IMR-90 (cell line): ENCODE measurements around the gene FCN1. TPM values are rescaled to one million over a fixed set of nuclear protein-coding genes. Genes with fewer than 3 reads are reported as not detected.
A peak's percentile ranks its signal among the peaks of the same experiment; 100 is the strongest.

Experiments used
- ATAC-seq: fragments of 200-7000 bp; cut with Tn5 transposase; 2 replicates; pipeline ENCODE4 v1.9.1; 2020; ENCODE audit warnings: low read depth, mild to moderate bottlenecking, moderate library complexity
- BruUV-seq: library from RNA; stranded (reverse); fragments of 400-500 nt; replicated peaks from 2 replicates; lab custom pipeline; 2021; lab: Mats Ljungman, UMichigan
- CTCF ChIA-PET: fragments of 300-600 bp; formaldehyde crosslinking; extraction: SDS; loops from one replicate; lab custom pipeline; 2021; ENCODE audit warnings: antibody characterized with exemption; lab: Yijun Ruan, JAX
- POLR2A ChIA-PET: fragments of 300-600 bp; sonication (Branson Sonifier 250); formaldehyde crosslinking; loops from one replicate; lab custom pipeline; 2022; ENCODE audit warnings: antibody characterized with exemption; ENCODE audit not compliant: unreplicated experiment; lab: Charles Lee
- DNase-seq: peaks from one replicate; pipeline ENCODE4 v3.0.0; 2013
- H2AFZ ChIP-seq: replicated peaks from 2 replicates; pipeline ENCODE3; 2013; ENCODE audit warnings: low read length, mild to moderate bottlenecking; ENCODE audit not compliant: poor library complexity
- H2AK5ac ChIP-seq: 2 replicates; pipeline ENCODE4 v1.6.1; 2013; ENCODE audit warnings: low read depth, low read length, inconsistent platforms
- H2AK9ac ChIP-seq: replicated peaks from 2 replicates; pipeline ENCODE3; 2013; ENCODE audit warnings: mild to moderate bottlenecking, low read depth, low read length, moderate library complexity; ENCODE audit not compliant: poor library complexity
- H2BK120ac ChIP-seq: 2 replicates; pipeline ENCODE4 v1.6.1; 2013; ENCODE audit warnings: low read depth, low read length, inconsistent platforms
- H2BK15ac ChIP-seq: 3 replicates; pipeline ENCODE4 v1.6.1; 2013; ENCODE audit warnings: low read depth, low read length, inconsistent platforms
- H2BK20ac ChIP-seq: 2 replicates; pipeline ENCODE4 v1.6.1; 2013; ENCODE audit warnings: low read depth, mild to moderate bottlenecking, inconsistent platforms, low read length, moderate library complexity
- H2BK5ac ChIP-seq: 2 replicates; pipeline ENCODE4 v1.6.1; 2013; ENCODE audit warnings: mild to moderate bottlenecking, low read depth, low read length, inconsistent platforms; ENCODE audit not compliant: poor library complexity, severe bottlenecking
- H3K14ac ChIP-seq: replicated peaks from 2 replicates; pipeline ENCODE4 v1.6.1; 2013; ENCODE audit warnings: low read depth, low read length, inconsistent platforms
- H3K18ac ChIP-seq: 2 replicates; pipeline ENCODE4 v1.6.1; 2013; ENCODE audit warnings: low read depth, low read length, control low read depth
- H3K23ac ChIP-seq: 2 replicates; pipeline ENCODE4 v1.6.1; 2013; ENCODE audit warnings: low read depth, low read length, inconsistent platforms
- H3K27ac ChIP-seq: 2 replicates; pipeline ENCODE4 v1.5.1; 2013; ENCODE audit warnings: mild to moderate bottlenecking, control low read depth, low read length; ENCODE audit not compliant: insufficient read depth
- H3K27me3 ChIP-seq: 2 replicates; pipeline ENCODE4 v1.6.1; 2013; ENCODE audit warnings: low read length; ENCODE audit not compliant: control insufficient read depth, insufficient read depth
- H3K36me3 ChIP-seq: 2 replicates; pipeline ENCODE4 v1.6.1; 2013; ENCODE audit warnings: low read length, mixed read lengths; ENCODE audit not compliant: control insufficient read depth, insufficient read depth
- H3K4ac ChIP-seq: 2 replicates; pipeline ENCODE4 v1.6.1; 2013; ENCODE audit warnings: low read depth, low read length, inconsistent platforms
- H3K4me1 ChIP-seq: 2 replicates; pipeline ENCODE4 v1.6.1; 2013; ENCODE audit warnings: low read length, mixed read lengths; ENCODE audit not compliant: control insufficient read depth, insufficient read depth
- H3K4me2 ChIP-seq: 2 replicates; pipeline ENCODE4 v1.6.1; 2013; ENCODE audit warnings: low read depth, mild to moderate bottlenecking, control low read depth, low read length, moderate library complexity
- H3K4me3 ChIP-seq: 2 replicates; pipeline ENCODE4 v1.5.1; 2013; ENCODE audit warnings: low read depth, mild to moderate bottlenecking, control low read depth, low read length, moderate library complexity; ENCODE audit not compliant: insufficient read depth
- H3K56ac ChIP-seq: 2 replicates; pipeline ENCODE4 v1.6.1; 2013; ENCODE audit warnings: low read length, inconsistent platforms; ENCODE audit not compliant: insufficient read depth; ENCODE audit errors: extremely low read depth
- H3K79me1 ChIP-seq, 2 experiments: 2 replicates each; pipeline ENCODE4 v1.6.1; 2013; ENCODE audit warnings: low read length in 2 of 2, inconsistent platforms in 1 of 2, low read depth in 1 of 2
- H3K9ac ChIP-seq: 2 replicates; pipeline ENCODE4 v1.6.1; 2013; ENCODE audit warnings: low read depth, low read length, control low read depth
- H3K9me1 ChIP-seq: 2 replicates; pipeline ENCODE4 v1.6.1; 2013; ENCODE audit warnings: low read length, inconsistent platforms; ENCODE audit not compliant: insufficient read depth
- H3K9me3 ChIP-seq: 2 replicates; pipeline ENCODE4 v1.6.1; 2013; ENCODE audit warnings: low read length; ENCODE audit not compliant: control insufficient read depth, insufficient read depth
- H4K20me1 ChIP-seq: 2 replicates; pipeline ENCODE4 v1.6.1; 2013; ENCODE audit warnings: low read length, inconsistent platforms; ENCODE audit not compliant: insufficient read depth
- H4K5ac ChIP-seq: 2 replicates; pipeline ENCODE4 v1.6.1; 2013; ENCODE audit warnings: mild to moderate bottlenecking, low read depth, low read length, control low read depth
- H4K8ac ChIP-seq, 2 experiments: 2 replicates each; pipeline ENCODE4 v1.6.1; 2013; ENCODE audit warnings: low read depth in 2 of 2, low read length in 2 of 2, control low read depth in 1 of 2, inconsistent platforms in 1 of 2
- H4K91ac ChIP-seq: 2 replicates; pipeline ENCODE4 v1.6.1; 2013; ENCODE audit warnings: low read depth, low read length, inconsistent platforms; ENCODE audit not compliant: insufficient read depth
- BHLHE40 ChIP-seq: fragments of 150-350 bp; IDR thresholded peaks from 2 replicates; pipeline ENCODE4 v1.6.1; 2016; ENCODE audit warnings: mild to moderate bottlenecking, low read depth, low read length
- CHD1 ChIP-seq: IDR thresholded peaks from 2 replicates; pipeline ENCODE4 v1.6.1; 2012; ENCODE audit warnings: low read depth, low read length, improper control_type of control experiment
- FOS ChIP-seq: fragments of 150-350 bp; IDR thresholded peaks from 2 replicates; pipeline ENCODE4 v1.6.1; 2016; ENCODE audit warnings: low read depth, low read length
- MAZ ChIP-seq: IDR thresholded peaks from 2 replicates; pipeline ENCODE4 v1.6.1; 2012; ENCODE audit warnings: low read depth, mild to moderate bottlenecking, low read length, improper control_type of control experiment, moderate library complexity, borderline replicate concordance
- SMC3 ChIP-seq: fragments of 150-350 bp; IDR thresholded peaks from 2 replicates; pipeline ENCODE4 v1.6.1; 2016; ENCODE audit warnings: low read depth, mild to moderate bottlenecking, antibody characterized with exemption, low read length, moderate library complexity
- USF2 ChIP-seq: fragments of 150-350 bp; IDR thresholded peaks from 2 replicates; pipeline ENCODE4 v1.6.1; 2017; ENCODE audit warnings: mild to moderate bottlenecking, antibody characterized with exemption, low read length, low read depth
- WGBS, 2 experiments: methylation state at CpG; one replicate each; pipeline versions ENCODE4 v1.1.5 to v1.1.7; 2013; ENCODE audit warnings: missing lambda C conversion rate in 2 of 2; ENCODE audit not compliant: insufficient read length in 1 of 2; ENCODE audit errors: extremely low coverage in 2 of 2; 5-methylcytosine and 5-hydroxymethylcytosine counted together
- dilution Hi-C: fragments of 300-500 bp; cut with HindIII; formaldehyde crosslinking; loops from one replicate; pipeline ENCODE4 v1.14.3; 2018; ENCODE audit warnings: low sequenced_read_pairs; ENCODE audit not compliant: unreplicated experiment
- in situ Hi-C: fragments of 300-500 bp; cut with MboI; formaldehyde crosslinking; loops from 3 replicates; pipeline ENCODE4 v1.14.3; 2019; ENCODE audit warnings: low sequenced_read_pairs, inconsistent platforms, mixed read lengths
- intact Hi-C: fragments of 100-400 bp; cut with micrococcal nuclease; formaldehyde crosslinking; loops from 2 replicates; pipeline ENCODE4 v1.10.0; 2022
- polyA plus RNA-seq, 3 experiments: library from polyadenylated mRNA; depleted of rRNA; stranded (reverse); fragments of >200 nt; gene quantifications; 2 replicates each; pipeline ENCODE4 v1.2.3, GENCODE V29; 2012; ENCODE audit warnings: low replicate concordance in 1 of 3
- total RNA-seq: library from RNA; depleted of rRNA; stranded (reverse); fragments of >200 nt; gene quantifications from 2 replicates; pipeline ENCODE4 v1.2.3, GENCODE V29; 2012
- TF ChIP-seq, protein P1 (sequence below): fragments of 150-350 bp; IDR thresholded peaks from 2 replicates; pipeline ENCODE4 v1.6.1; 2016; ENCODE audit warnings: low read depth, mild to moderate bottlenecking, low read length, moderate library complexity, borderline replicate concordance

Gene FCN1
- total and polyA plus RNA-seq, 2 of the 4 experiments (the other 2 are of a cell fraction), result not detected

GRCh38 chr9:134869554-134870300 lies 48.0 kb downstream of the FCN1 start:
- Histone ChIP-seq H3K4me1 (peaks cover 7% of the 10 kb centered on the region; the same call in 1 of the 2 replicates), H3K4ac (no peak overlapping the region), H3K9me3 (no peaks in the 10 kb centered on the region), H2AK5ac (no peak overlapping the region), H2AFZ (no peak overlapping the region), H4K91ac (no peak overlapping the region), H3K14ac (no peak overlapping the region), H3K4me3 (no peak overlapping the region), H2AK9ac (peak overlapping the region; percentile 28), H4K20me1 (no peaks in the 10 kb centered on the region), H3K9ac (no peak overlapping the region), H2BK120ac (no peak overlapping the region), H4K5ac (no peak overlapping the region), H2BK5ac (no peak overlapping the region), H3K27ac (no peak overlapping the region), H4K8ac (no peak overlapping the region), H2BK20ac (no peak overlapping the region), H3K79me1 (no peaks in the 10 kb centered on the region), H2BK15ac (no peak overlapping the region), H3K36me3 (no peaks in the 10 kb centered on the region), H3K4me2 (no peak overlapping the region), H3K18ac (no peak overlapping the region), H3K56ac (no peak overlapping the region), H3K23ac (no peak overlapping the region), H3K27me3 (no peaks in the 10 kb centered on the region; the same call in 1 of the 2 replicates), H3K9me1 (no peaks in the 10 kb centered on the region)
- TF ChIP-seq SMC3 (no peak), CHD1 (no peak), USF2 (no peak), MAZ (no peak), FOS (no peak), BHLHE40 (no peak)
- TF ChIP-seq, protein P1, sequence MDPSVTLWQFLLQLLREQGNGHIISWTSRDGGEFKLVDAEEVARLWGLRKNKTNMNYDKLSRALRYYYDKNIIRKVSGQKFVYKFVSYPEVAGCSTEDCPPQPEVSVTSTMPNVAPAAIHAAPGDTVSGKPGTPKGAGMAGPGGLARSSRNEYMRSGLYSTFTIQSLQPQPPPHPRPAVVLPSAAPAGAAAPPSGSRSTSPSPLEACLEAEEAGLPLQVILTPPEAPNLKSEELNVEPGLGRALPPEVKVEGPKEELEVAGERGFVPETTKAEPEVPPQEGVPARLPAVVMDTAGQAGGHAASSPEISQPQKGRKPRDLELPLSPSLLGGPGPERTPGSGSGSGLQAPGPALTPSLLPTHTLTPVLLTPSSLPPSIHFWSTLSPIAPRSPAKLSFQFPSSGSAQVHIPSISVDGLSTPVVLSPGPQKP, result no peak
- dilution Hi-C loops, result no loop called here
- ATAC-seq (no peak), DNase-seq (no peak)
- POLR2A ChIA-PET, result no interaction called here
- 67% methylated on average over 3 of the region's 17 CpGs; no CpG with 5 or more reads in 1 of the 2 experiments for WGBS, 2 experiments
- in situ Hi-C loops, result no loop called here
- CTCF ChIA-PET, result no interaction called here
- intact Hi-C loops, result no loop called here
- no TSS peak for BruUV-seq
